T-helper 22 cell (primary cell): ENCODE data around the gene DGCR8.
A peak's percentile ranks its signal among the peaks of the same experiment; 100 is the strongest.
"Not testable (repeated sequence)": the region's sequence is repeated elsewhere in the genome, so short reads cannot be mapped to it uniquely, and the experiment has no call there.

Experiments
- DNase-seq: peaks from one replicate; pipeline ENCODE4 v3.0.0-alpha.2; 2020; ENCODE audit warnings: low read depth

The DGCR8 gene

DNA sequence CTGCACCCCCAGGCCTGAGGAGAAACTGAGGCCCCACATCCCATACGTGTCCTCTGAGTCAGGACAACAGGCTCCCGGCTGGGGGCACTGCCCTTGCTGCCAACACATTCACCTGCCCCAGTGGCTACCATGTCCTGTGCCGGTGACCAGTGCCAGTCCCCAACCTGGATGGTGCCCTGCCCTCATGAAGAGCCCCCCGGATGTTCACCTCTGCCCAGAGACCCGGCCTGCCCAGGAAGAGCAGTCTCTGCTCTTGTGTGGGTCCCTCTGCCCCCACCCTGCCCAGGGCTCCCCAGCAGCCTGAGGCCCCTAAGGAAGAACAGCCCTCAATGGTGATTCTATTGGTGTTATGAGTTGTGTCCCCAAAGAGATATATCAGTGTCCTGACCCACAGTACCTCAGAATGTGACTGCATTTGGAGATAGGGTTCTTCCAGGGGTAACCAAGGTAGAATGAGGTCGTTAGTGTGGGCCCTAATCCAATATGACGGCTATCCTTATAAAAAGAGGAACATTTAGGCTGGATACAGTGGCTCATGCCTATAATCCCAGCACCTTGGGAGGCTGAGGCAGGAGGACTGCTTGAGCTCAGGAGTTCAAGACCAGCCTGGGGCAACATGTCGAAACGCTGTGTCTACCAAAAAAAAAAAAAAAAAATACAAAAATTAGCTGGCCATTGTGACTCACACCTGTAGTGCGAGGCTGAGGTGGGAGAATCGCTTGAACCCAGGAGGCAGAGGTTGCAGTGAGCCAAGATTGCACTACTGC is 13.2 kb upstream of the DGCR8 start:
- no peak for DNase-seq

DNA sequence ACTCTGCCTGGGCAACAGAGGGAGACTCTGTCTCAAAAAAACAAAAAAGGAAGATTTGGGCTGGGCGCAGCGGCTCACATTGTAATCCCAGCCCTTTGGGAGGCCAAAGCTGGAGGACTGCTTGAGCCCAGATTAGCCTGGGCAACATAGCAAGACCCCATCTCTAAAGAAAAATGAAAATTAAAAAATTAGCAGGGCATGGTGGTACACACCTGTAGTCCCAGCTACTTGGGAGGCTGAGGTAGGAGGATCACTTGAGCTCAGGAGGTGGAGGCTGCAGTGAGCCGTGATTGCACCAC is 12.7 kb upstream of the DGCR8 start:
- DNase-seq: not testable (repeated sequence)

DNA sequence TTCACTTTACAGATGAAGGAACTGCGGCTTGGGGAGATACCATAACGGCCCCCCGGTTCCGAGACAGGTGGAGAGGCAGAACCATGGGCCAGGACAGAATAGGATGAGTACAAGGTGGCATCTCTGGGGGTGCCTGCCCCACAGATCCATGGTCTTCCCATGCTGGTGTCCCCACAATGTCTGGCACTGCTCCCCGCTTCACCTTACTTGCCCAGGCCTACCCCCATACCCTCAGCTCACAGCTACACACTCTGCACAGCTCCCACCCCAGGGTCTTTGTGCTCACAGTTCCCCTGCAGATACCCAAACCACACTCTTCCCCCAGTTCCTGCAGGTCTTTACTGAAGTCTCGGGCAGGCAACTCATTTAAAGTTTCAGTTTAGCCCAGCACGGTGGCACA is 11.4 kb upstream of the DGCR8 start:
- DNase-seq: no peak

DNA sequence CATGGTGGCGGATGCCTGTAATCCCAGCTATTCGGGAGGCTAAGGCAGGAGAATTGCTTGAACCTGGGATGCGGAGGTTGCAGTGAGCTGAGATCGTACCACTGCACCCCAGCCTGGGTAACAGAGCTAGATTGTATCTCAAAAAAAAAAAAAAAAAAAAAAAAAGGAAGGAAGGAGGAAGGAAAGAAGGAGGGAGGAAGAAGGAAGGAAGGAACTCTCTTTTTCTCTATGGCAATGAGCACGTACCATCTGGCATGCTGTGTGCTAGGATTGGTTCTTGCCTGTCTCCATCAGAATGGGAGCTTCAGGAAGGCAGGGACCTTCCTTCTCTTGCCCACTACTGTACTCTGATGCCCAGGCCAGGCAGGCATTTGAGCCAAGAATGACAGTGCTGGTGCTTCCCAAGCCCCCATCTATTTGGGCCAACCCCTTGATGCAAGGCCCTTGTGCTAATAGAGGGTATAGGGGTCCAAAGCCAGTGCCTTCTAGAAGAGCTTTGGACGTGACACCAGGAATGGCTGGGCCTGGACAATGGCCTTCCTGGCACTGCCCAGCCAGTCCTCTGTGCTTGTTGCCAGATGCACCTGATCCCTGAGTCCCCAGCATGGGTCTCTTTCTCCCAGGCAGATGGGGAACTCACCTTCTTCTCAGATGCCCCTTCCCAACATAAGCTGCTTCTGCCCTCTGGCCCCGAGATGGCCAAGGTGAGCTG is 10.6 kb upstream of the DGCR8 start:
- no peak for DNase-seq

DNA sequence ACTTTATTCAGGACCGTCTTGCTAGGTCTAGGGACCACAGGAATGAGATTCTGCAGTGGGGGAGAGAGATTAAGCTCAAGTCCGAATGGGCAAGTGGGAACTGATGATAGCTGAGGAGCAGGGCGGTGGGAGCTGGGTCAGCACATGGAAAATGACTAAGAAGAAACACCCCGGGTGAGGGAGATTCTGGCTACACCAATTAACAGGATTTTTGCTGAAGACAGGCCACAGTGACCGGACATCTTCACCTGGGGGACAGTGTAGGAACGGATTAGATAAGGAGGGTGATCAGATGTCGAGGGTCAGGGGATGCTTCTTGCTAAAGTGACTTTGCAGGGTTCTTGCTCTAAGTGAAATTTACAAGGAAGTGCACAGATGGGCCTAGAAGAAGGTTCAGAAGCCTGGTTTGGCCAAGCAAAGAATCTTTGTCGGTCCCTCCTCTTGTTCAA is 8.5 kb upstream of the DGCR8 start:
- DNase-seq: no peak

DNA sequence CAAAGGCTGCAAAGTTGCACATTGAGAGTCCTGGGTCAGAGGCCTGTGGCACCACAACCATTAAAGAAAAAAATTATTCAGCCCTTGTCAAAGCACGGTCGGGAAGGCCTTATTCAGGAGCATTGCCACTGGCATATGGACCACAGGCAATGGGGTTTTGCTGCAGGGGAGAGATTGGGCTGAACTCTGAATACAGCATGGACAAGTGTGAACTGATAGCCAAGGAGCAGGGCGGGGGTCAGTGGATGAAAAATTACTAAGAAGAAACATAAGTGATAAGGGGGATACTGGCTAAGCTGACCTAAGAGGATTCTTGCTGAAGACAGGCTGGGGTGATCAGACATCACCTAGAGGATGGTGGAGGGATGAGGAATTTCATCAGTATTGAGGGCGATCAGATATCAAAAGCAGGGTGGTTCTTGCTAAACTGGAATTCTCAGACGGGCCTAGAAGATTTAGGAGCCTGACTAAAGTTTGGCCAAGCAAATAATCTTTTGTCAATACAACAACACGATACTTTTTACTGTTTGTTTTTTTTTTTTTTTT is 3.3 kb upstream of the DGCR8 start:
- DNase-seq: no peak

DNA sequence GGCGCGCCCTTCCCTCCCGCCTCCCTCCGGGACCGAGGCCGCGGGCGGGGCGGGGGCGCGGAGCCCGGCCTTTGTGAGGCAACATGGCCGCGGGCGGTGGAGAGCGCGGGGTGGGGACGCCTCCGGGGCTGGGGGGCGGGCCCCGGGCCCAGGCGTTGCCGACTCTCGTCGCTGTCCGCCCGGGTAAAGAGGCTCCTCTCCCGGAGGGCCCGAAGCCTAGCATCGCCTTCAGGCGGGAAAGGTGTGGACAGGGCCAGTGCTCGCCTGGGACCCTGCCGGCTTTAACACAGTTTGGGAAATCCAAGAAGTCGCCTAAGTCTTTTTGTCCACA is 369 bp downstream of the DGCR8 start:
- peak; percentile 65 for DNase-seq

DNA sequence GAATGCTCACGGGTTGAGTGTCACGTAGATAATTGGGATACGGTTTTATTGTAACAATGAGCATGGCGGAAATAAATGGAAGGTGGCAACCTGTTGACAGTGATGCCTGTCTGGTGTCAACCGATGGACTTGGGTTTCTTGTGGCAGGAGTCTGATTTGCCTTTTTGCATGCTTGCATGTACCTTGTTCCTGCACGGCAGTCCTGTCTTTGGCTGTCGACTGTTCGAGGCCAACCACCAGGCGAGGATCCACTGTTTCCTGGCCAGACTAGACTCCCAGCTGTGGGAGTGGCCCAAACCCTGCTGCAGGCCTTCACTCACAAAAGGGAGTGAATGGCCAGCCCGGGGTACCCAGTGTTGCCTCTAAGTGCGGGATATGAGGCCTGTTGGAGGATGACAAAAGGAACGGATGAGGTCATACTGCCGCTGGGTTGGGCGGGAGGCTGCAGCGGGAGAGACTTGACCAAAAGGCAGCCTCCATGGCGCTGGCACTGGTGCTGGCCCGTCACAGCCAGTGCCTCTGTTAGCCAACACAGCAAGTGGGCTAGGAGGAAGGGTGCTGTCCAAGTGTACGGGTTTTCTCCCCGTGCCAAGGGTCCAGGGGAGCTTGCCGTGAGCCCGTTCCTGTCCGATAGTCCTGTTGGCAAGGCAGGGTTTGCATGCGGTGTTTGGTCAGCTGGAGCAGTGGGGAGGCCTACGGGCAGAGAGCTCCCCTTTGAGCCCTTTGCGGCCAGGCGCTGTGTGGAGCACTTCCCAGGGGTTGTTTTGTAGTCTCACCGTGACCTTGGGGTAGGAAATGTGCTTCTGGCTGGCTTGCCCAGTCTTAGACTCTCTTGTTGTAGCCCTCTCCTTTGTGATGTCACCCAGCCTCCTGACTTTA is 974 bp downstream of the DGCR8 start:
- DNase-seq: no peak

DNA sequence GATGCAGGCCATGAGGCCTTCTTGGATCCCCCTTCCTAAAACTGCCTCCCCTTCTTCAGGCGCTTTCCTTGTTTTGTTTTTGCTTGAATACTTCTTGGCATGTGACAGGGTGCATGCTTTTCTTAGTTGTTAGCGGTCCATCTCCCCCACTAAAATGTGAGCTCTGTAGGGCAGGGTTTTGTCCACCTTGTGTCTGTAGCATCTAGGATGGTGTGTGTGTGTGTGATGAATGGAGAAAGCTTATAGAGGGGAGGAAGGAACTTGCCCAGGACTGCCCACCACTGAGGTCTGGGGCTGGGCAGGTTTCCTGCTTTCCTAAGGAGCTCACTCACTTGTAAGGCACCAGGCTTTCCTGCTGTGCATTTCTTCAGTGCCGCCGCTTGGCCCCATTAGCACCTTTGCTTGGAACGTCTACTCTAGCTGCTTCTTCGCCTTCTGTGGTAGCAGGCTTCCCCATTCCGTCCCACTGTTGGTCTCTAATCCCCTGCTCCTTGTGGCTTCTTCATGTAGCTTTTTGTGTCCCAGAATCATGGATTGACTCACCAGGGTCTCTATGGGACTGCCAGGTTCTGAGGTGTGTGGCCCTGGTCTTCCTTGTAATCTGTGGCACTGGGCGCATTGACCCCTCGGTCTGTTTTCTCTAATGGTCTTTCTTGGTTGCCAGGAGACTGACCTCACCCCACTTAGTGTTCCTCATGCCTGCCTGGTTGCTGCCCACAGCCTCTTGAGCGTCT is 3.3 kb downstream of the DGCR8 start:
- no peak for DNase-seq

DNA sequence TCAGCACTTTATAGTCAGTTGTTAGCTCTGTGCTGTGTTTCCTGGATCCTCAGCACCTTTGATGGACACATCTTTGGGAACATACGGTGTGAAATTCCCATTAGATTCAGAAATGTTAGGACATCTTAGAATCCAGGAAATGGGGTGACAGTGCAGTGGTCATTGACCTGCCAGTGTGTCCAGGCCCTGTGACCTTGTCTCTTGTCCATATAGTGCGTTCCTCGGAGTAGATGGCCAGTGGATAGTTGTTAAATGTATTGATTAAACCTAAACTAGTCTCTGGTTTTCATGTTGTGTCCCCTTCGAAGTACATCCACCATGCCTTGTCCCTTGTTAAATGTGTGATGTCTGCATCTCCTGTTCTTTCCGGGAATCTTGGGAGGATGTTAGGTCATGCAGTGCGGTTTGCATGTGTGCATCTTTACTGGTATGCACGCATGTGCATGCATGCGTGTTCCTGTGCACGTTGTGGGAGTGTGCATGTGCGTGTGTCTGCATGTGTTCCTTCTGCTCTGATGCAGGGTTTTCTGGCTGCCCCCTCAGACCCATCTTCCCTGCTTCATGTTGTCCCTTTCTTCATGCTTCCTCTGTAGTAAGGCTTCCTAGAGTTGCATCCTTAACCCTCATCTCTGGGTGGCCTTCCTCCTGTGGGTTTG is 4.0 kb downstream of the DGCR8 start:
- no peak for DNase-seq

DNA sequence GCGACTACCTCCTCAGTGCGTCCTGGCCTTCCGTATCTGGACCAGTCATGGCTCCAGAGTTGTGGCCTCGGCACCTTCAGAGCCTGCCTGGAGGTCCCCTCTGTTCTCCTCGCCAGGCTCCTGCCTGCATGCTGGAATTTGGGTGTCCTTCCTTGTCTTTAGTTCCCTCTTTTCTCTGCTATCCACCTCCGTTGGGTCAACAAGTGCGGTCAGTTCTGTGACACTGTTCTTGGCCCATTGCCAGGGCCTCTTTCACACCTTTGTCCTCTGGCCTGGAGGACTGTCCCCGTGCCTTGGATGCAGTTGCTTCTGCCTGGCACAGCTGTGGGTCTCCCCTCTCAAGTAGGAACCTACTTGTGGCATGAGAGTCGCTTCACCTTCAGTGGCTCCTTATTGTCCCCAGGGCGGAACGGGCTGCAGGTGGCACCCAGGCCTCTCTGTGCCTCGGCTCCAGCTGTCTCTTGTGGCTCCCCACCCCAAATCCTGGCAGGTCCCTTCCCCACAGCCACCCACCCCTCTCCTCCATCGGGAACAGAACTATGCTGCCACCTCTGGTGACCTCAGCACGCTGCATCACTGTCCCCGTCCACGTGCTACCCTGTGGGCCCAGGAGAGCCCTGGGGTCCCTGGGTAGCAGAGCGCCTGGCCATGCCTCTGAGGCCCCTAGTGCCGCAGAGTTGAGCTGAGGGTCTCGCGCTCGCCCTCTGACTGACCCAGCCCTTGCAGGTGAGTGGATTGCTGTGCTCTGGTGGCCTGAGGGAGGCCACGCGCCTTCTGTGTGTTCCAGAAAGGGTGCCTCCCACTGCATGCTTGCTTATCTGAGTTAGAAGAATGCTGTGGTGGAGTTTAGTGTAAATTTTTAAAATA is 4.7 kb downstream of the DGCR8 start:
- no peak for DNase-seq

DNA sequence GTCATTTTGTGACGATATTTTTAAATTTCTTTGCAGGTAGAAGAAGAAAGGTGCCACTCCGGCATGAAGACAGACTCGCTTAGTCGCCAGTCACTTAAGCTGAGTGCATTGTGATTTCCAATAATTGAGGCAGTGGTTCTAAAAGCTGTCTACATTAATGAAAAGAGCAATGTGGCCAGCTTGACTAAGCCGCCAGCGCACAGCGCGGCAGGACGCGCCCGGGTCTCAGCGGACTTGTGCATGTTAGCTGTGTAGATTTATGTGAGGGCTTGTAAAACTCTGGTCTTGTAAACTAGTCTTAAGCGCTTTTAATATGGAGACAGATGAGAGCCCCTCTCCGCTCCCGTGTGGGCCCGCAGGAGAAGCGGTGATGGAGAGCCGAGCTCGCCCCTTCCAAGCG is 5.6 kb downstream of the DGCR8 start:
- no peak for DNase-seq

DNA sequence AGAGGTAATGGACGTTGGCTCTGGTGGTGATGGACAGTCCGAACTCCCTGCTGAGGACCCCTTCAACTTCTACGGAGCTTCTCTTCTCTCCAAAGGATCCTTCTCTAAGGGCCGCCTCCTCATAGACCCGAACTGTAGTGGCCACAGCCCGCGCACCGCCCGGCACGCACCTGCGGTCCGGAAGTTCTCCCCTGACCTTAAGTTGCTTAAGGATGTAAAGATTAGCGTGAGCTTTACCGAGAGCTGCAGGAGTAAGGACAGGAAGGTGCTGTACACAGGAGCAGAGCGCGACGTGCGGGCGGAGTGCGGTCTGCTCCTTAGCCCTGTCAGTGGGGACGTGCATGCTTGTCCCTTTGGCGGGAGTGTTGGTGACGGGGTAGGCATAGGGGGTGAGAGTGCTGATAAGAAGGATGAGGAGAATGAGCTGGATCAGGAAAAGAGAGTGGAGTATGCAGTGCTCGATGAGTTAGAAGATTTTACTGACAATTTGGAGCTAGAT is 6.1 kb downstream of the DGCR8 start:
- no peak for DNase-seq

DNA sequence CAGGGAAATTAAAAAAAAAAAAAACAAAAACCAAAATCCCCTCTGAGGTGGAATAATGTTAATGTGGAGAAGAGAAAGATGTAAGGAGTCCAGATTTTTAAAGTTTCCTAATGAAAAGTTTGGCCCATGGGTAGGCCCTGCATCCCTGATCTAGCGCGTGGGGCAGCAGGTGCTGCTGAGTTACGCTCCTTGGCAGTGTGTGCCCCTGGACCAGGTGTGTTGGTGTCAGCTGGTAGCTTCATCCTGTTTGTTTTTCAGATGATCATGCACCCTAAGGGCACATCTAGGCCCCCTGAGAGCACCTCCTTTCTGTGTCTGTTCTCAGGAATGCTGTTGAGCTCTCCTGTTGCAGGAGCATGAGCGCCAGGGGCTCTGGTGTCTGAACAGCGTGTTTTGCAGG is 6.7 kb downstream of the DGCR8 start:
- DNase-seq: no peak

DNA sequence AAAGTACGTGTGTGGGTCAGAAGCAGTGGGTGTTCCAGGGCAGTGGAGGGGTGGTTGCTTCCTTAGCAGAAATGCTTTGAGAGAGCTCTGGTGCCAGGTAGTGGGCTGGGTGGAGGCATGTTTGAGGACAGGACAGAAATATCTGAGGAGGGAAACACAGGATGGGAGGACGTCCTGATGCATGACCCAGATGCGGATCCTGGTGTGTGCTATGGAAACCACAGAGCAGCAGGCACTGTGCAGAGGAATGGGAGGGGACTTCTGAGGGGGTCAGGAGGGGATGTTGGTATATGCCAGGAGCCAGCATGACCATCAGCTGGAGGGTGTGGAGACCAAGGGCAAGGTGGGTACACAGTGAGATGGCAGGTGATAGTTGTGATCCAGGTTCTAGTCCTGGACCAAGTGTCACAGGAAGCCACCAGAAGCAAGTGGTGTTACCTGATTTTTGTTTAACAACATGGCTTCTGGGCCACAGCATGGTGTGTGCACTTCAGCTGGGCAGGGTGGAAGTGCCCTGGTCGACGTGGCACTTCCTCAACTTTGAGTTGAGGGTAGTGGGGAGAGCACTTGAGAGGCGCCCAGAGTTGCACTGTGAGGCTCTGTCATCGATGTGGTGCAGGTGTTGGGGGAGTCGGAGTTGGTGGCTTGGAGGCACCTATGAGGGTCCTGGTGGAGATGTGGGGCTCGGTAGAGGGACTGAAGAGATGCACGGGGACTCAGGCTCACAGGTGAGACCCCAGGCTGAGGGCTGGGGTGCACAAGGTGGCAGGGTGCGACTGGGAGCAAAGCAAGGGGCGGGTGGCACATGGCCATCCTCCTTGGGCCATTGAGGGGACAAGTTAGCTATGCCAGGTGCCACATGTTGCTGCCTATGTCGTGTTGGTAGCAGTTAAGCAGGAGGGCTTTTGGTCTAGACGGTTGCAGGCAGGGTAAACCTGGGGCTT is 7.5 kb downstream of the DGCR8 start:
- DNase-seq: no peak

DNA sequence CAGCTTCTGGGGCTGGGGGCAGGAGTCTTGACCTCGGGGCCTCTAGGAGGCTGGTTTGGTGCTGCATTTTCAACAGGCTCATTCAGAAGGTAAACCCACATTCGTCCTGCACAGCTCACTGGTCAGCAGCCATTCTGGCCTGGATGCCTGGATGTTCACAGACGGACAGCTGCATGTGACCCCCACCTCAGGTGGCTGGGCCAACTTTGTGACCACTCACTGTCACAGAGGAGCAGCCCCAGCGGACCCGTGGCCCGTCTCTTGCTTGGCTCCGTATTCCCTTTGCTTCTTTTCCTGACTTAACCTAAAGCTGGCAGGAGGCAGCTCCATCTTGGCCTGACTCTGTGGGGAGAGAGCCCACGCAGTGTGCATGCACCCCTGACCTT is 8.2 kb downstream of the DGCR8 start:
- no peak for DNase-seq

DNA sequence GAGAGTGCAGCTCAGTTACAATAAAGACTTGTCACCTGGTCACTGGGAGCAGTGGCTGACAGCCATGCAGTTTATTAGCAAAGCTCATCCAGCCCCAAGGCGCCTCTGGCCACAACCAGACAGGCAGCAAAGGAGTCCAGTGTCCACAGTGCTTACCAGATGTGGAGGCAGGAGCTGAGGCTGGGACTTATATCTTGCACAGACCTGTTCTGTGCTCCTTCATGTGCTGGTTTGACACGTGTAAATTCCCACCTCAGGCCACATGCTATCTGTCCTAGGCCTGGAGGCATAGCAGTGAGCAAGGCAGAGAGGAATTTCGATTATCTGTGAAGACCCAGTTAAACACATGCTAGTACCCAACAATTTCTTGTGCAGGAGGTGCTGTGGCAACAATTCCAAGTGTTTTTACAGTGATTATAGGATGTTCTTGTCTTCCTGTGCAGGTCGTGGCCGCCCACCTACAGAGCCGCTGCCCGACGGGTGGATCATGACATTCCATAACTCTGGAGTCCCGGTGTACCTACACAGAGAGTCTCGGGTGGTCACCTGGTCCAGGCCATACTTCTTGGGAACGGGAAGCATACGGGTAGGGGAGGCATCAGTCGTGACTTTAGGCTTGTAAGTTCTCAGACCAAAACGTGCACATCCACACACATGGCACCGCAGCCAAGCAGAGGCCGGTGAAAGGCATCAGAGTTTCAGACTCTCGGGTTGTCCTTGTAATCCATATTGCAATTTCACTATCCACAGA is 9.4 kb downstream of the DGCR8 start:
- no peak for DNase-seq

DNA sequence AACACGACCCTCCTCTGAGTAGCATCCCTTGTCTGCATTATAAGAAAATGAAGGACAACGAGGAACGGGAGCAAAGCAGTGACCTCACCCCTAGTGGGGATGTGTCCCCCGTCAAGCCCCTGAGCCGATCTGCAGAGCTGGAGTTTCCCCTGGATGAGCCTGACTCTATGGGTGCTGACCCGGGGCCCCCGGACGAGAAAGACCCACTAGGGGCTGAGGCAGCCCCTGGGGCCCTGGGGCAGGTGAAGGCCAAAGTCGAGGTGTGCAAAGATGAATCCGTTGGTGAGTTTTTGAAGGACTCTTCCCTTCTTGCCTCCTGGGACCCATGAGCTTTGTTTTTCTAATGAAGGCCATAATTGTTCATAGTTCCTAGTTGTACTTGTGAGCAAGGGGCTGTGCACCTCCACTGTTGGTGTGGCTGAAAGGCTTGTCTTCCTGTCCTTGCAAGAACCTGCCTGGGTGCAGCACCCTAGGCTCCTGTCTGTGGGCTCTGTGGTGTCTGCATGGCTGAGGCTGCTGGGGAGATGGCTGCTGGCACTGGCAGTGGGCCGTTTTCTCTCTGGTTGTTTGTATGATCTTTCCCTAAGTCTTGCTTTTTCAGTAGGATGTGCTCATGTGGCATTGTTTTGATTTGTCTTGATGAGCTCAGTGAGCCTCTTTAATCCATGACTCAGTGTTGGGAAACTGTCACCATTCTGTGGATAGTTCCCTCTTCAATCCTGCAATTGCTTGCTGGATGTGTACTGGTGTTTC is 10.1 kb downstream of the DGCR8 start:
- DNase-seq: no peak
